Naive thymus-derived CD8-positive, alpha-beta T cell (primary cell): Measurements from ENCODE around the gene ZNG1F. TPM values are rescaled to one million over a fixed set of nuclear protein-coding genes. Genes with fewer than 3 reads are reported as not detected.
"Not testable (repeated sequence)": the region's sequence is repeated elsewhere in the genome, so short reads cannot be mapped to it uniquely, and the experiment has no call there.

Experiments
- ATAC-seq, 2 donors: fragments of 150-1000 bp; cut with Tn5 transposase in 1 of 2; sonication (Bioruptor Pico), chemical (Tn5 transposase) in 1 of 2; 1 replicate in 1 of 2; 2 replicates in 1 of 2; pipeline ENCODE4 v1.10.0; 2021; ENCODE audit warnings: mild to moderate bottlenecking in 2 of 2, moderate library complexity in 2 of 2
- POLR2A ChIA-PET: fragments of 350-600 bp; sonication (Branson Sonifier 250); formaldehyde crosslinking; loops from one replicate; lab custom pipeline; 2021; ENCODE audit warnings: antibody characterized with exemption; lab: Charles Lee
- DNase-seq, 10 donors: peaks; one replicate each; pipeline versions ENCODE4 v3.0.0 to v3.0.0-alpha.2; 2020 to 2022
- H3K27ac Mint-ChIP-seq, 10 donors: one replicate each; pipeline ENCODE4 v1.8.0; 2020 to 2022; ENCODE audit warnings: mild to moderate bottlenecking in 10 of 10, mixed read lengths in 10 of 10, moderate library complexity in 4 of 10, inconsistent platforms in 1 of 10
- H3K27me3 Mint-ChIP-seq, 5 donors: one replicate each; pipeline ENCODE4 v1.8.0; 2021 to 2022; ENCODE audit warnings: mixed read lengths in 5 of 5
- H3K36me3 Mint-ChIP-seq, 3 donors: one replicate each; pipeline ENCODE4 v1.8.0; 2020 to 2022; ENCODE audit warnings: mixed read lengths in 3 of 3, mild to moderate bottlenecking in 2 of 3, inconsistent platforms in 1 of 3
- H3K4me1 Mint-ChIP-seq, 4 donors: one replicate each; pipeline ENCODE4 v1.8.0; 2021 to 2022; ENCODE audit warnings: mixed read lengths in 4 of 4
- H3K4me3 Mint-ChIP-seq, 10 donors: one replicate each; pipeline ENCODE4 v1.8.0; 2020 to 2022; ENCODE audit warnings: mild to moderate bottlenecking in 10 of 10, mixed read lengths in 10 of 10, moderate library complexity in 6 of 10, inconsistent platforms in 1 of 10
- H3K9me3 Mint-ChIP-seq, 9 donors: one replicate each; pipeline ENCODE4 v1.8.0; 2020 to 2022; ENCODE audit warnings: mixed read lengths in 9 of 9, mild to moderate bottlenecking in 3 of 9, inconsistent platforms in 1 of 9, moderate library complexity in 1 of 9
- polyA plus RNA-seq, 3 donors: library from polyadenylated mRNA; unstranded; fragments of 300-500 nt; fragmentation: Illumina TruSeq; gene quantifications; one replicate each; pipeline ENCODE4 v1.2.3, GENCODE V29; 2021
- total RNA-seq, 8 experiments: library from RNA in 2 of 8; stranded (reverse) in 2 of 8; gene quantifications; one replicate each; pipeline ENCODE4 v1.2.3 and lab custom pipeline; 2021 to 2026

ZNG1F gene
- 10 to 100 TPM; 18.6 to 23.3 TPM for total RNA-seq
- polyA plus RNA-seq: 1 to 10 TPM; 2.5 to 3.2 (median 3.0) TPM
- 1.5 to 8.5 (median 6.1) reads per million in 6 experiments for total RNA-seq (lab: John Stamatoyannopoulos, UW)

DNA sequence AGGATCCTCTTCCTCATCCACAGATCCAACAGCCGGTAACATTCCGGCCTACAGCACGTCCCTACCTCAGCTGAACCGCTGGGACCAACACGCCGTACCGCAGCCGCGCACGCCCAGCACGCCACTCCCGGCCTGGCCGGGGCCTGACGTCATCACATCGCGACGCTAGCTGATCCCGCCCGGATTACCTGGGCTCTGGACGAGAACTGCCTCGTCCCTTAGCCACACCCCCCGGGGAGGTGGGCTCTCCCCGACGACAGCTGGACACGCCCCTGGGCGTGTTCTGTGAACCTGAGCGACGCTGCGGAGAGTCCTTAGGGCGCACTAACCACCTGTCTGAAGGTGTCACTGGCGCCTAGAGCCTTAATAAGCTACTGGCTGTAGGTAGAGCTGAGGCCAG, at the start of gene ZNG1F:
ZNG1F (minus strand) TSS at position 101 of the 400 bp plus-strand sequence; CDS start at position 42, 59 bp downstream.
- DNase-seq, H3K4me1 Mint-ChIP-seq, H3K27me3 Mint-ChIP-seq, POLR2A ChIA-PET, ATAC-seq, H3K27ac Mint-ChIP-seq, H3K36me3 Mint-ChIP-seq, H3K4me3 Mint-ChIP-seq, H3K9me3 Mint-ChIP-seq: not testable (repeated sequence)

DNA sequence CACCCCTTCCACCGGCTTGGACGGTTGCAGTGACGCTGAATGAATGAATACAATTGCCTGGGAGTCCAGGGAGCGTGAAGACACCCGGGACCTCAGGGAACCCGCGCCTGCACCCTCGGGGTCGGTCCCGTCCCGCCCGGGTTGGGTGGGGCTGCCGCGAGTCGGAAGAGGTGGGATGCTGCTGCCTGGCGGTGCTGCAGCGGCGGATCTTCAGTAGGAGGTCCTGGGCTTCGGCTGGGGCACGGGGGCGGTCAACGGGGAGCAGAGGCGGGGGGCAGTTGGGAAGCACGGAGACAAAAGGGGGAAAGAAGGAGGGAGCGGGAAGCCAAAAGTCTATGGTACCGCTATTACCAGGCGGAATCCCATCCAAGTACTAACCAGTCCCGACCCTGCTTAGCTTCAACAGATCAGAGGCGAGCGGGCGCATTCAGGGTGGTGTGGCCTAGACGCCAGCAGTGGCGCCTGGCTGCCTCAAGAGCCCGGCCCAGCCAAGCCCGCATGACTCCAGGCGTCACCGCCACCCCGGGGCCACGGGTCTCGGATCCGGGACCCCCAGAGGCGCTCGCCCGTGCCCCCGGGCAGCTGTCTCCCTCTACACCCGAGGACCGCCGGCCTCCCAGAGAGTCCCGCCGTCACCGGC, 48.1 kb upstream of the ZNG1F start:
- POLR2A ChIA-PET, H3K36me3 Mint-ChIP-seq, ATAC-seq, H3K4me1 Mint-ChIP-seq, H3K27ac Mint-ChIP-seq, H3K27me3 Mint-ChIP-seq, H3K4me3 Mint-ChIP-seq: not testable (repeated sequence)
- peaks cover 0 to 36% (median 18%) of the 10 kb centered on the region in 9 donors for H3K9me3 Mint-ChIP-seq
- DNase-seq: peak in 5 of 10 donors; percentile 10 to 47 (median 29)

DNA sequence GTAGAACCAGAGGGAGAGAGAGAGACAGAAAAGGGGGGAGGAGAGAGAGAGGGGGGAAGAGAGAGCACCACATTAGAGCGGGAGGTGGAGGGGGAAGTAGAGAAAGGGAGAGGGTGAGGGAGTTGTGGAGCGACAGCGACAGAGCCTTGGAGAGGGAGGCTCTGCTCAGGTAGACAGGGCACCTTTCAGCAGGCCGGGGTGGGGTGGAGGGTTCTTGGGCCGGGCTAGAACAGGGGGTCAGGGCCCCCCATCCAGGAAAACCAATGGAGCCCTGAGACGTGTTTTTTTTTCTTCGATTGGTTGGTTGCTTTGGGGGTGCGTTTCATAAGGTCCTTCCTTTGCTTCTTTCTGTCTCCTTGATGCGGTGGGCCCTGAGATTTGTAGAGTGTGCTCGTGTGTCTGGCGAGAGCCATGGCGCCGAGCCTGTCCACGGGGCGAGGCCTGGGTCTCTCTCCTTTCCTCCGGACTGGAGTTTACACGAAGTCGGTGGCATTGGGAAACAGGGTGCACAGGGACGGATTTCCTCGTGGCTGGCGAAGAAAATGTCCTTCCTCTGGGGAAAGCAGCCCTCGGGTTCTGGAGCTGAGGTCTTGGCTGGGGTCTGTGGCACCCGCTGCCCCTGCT, 47.5 kb upstream of the ZNG1F start:
- H3K4me3 Mint-ChIP-seq, H3K36me3 Mint-ChIP-seq, H3K27ac Mint-ChIP-seq, POLR2A ChIA-PET, ATAC-seq, DNase-seq, H3K4me1 Mint-ChIP-seq, H3K27me3 Mint-ChIP-seq: not testable (repeated sequence)
- H3K9me3 Mint-ChIP-seq: peaks cover 0 to 36% (median 18%) of the 10 kb centered on the region in 9 donors

DNA sequence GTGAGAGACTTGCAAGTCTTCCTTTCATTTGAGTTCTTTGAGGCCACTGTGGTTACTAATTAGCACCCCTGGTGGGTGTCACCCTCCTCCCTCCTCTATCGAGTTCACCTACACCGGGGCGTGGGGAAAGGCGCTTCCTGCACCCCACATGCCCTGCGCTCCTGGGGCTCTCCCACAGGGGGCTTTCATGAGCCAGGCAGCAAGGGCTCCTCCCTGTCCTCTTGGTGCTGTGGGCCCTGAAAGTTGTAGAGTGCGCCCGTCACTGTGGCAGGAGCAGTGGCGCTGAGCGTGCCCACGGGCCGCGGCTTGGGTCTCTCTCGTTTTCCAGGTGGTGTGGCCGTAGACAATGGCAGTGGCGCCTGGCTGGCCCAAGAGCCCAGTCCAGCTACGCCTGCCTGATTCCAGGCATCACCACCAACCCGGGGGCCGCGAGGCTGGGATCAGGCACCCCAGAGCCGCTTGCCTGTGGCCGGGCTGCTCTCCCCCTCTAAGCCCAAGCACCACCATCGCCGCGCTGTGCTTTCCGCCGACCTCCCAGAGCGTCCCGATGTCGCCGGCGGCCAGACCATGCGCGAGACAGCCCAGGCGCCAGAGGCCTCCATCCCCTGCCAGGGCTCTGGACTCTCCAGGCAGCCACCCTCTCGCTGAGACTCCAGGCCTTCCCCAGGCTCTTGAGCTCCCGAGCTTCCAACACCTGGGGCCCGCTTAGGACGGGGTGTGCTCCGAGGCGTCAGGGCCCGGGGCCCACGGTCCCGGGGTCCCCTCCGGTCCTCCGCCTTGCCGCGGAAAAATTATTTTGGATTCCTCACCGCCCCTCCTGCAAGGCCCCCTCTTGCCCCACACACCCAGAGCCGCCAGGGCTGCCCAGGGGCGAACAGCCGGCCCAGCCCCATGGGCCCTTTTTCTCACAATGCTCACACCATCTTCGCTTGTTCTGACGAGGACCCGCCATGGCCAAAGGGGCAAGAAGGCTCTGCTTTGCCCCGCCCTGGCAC, 46.0 kb upstream of the ZNG1F start:
- H3K9me3 Mint-ChIP-seq: peaks cover 0 to 27% (median 14%) of the 10 kb centered on the region in 9 donors
- peak; percentile 72 to 90 for ATAC-seq
- H3K4me3 Mint-ChIP-seq: peak overlapping the region in 5 of 10 donors; percentile 5 to 68 (median 47)
- peak overlapping the region in 1 of 10 donors; percentile 37 for H3K27ac Mint-ChIP-seq
- H3K4me1 Mint-ChIP-seq, H3K36me3 Mint-ChIP-seq, POLR2A ChIA-PET, H3K27me3 Mint-ChIP-seq: not testable (repeated sequence)
- DNase-seq: peak in 7 of 10 donors; percentile 10 to 68 (median 34)

DNA sequence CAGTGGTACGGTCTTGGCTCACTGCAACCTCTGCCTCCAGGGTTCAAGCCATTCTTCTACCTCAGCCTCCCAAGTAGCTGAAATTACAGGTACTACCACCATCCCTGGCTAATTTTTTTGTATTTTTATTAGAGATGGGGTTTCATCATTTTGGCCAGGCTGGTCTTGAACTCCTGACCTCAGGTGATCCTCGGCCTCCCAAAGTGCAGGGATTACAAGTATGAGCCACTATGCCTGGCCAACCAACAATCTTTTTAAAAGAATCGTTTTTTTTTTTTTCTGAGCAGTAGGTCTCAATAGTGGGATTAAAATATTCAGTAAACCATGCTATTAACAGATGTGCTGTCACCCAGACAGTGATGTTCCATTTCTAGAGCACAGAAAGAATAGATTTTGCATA, 45.1 kb upstream of the ZNG1F start:
- H3K36me3 Mint-ChIP-seq, H3K27me3 Mint-ChIP-seq, POLR2A ChIA-PET, H3K4me1 Mint-ChIP-seq, H3K27ac Mint-ChIP-seq, H3K4me3 Mint-ChIP-seq, ATAC-seq, DNase-seq: not testable (repeated sequence)
- H3K9me3 Mint-ChIP-seq: peaks cover 0 to 23% (median 13%) of the 10 kb centered on the region in 9 donors

DNA sequence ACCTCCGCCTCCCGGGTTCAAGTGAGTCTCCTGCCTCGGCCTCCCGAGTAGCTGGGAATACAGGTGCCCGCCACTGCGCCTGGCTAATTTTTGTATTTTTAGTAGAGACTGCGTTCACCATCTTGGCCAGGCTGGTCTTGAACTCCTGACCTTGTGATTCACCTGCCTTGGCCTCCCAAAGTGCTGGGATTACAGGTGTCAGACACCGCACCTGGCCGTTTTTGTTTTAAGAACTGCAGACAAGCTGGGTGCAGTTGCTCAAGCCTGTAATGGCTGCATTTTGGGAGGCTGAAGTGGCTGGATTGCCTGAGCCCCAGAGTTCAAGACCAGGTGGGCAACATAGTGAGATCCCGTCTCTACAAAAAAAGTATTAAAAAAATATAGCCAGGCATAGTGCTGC, 43.2 kb upstream of the ZNG1F start:
- H3K4me3 Mint-ChIP-seq, ATAC-seq, POLR2A ChIA-PET, H3K36me3 Mint-ChIP-seq, DNase-seq, H3K27ac Mint-ChIP-seq, H3K4me1 Mint-ChIP-seq, H3K27me3 Mint-ChIP-seq: not testable (repeated sequence)
- peaks cover 0 to 19% (median 8%) of the 10 kb centered on the region in 9 donors for H3K9me3 Mint-ChIP-seq

DNA sequence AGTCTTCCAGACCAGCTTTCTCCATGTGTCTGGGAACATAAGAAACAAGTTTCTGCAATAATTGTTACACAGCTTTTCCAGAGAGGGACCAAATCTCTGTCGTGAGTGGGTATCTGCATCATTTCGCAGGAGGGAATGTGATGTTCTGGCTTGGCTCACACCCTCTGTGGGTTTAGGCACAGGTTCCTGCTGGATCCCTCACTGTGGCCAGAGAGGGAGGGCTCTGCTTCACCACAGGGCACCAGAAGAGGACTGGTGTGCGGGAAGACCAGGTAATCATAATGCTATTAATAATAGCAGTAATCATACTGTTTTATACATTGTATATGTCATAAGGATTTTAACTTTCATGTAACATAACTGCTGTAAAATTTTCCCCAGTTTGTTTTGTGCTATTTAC, 41.3 kb upstream of the ZNG1F start:
- POLR2A ChIA-PET, H3K9me3 Mint-ChIP-seq, H3K36me3 Mint-ChIP-seq, ATAC-seq, H3K4me1 Mint-ChIP-seq, DNase-seq, H3K27ac Mint-ChIP-seq, H3K27me3 Mint-ChIP-seq, H3K4me3 Mint-ChIP-seq: not testable (repeated sequence)

DNA sequence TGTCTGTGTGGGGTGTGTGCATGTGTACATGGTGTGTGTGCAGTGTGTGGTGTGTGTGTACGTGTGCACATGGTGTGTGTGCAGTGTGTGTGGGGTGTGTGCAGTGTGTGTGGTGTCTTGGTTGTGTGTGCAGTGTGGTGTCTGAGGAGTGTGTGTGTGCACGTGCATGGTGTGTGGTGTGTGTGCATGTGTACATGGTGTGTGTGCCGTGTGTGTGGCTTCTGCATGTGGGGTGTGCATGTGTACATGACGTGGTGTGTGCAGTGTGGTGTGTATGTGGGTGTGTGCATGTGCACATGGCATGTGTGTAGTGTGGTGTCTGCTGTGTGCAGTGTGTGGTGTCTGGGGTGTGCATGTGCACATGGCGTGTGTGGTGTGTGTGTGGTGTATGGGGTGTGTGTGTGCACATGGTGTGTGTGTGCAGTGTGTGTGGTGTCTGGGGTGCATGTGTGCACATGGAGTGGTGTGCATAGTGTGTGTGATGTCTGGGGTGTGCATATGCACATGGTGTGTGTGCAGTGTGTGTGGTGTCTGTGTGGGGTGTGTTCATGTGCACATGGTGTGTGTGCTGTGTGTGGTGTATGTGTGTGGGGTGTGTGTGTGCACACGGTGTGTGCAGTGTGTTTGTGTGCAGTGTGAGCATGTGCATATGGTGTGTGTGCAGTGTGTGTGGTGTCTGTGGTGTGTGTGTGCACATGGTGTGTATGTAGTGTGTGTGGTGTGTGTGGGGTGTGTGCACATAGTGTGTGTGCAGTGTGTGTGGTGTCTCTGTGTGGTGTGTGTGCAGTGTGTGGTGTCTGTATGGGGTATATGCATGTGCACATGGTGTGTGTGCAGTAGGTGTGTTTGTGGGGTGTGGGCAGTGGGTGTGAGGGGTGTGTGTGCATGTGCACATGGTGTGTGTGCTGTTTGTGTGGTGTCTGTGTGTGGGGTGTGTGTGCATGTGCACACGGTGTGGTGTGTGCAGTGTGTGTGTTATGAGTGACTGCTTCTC, 40.6 kb upstream of the ZNG1F start:
- no peak overlapping the region for H3K27ac Mint-ChIP-seq
- peaks cover 0 to 2% (median 0%) of the 10 kb centered on the region in 5 donors for H3K27me3 Mint-ChIP-seq
- H3K4me3 Mint-ChIP-seq: no peak overlapping the region
- H3K9me3 Mint-ChIP-seq: peaks cover 0 to 4% (median 0%) of the 10 kb centered on the region in 9 donors
- DNase-seq (peak in 2 of 10 donors; percentile 7 to 55), ATAC-seq (peak in 1 of 2 donors; percentile 35)
- H3K4me1 Mint-ChIP-seq: peaks cover 0 to under 1% (median under 1%) of the 10 kb centered on the region in 4 donors
- H3K36me3 Mint-ChIP-seq: no peaks in the 10 kb centered on the region
- POLR2A ChIA-PET: no interaction called here

DNA sequence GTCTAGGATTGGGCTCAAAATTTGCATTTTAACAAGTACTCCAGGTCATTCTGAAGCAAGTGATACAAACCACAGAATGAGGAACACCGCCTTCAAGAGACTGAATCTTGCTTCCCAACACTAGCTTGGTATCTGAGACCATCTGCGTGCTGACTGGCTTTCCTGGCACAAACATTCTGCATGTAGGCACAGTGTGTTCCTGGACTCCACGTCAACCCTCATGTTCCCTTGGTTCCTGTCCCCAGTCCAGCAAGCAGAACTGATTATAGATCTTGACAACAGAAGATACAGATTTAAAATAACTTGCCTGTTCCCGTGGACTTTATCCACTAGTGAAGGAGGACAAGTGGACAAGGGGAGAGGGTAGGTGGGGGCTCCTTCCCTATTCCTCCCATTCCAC, 30.7 kb upstream of the ZNG1F start:
- H3K4me1 Mint-ChIP-seq, ATAC-seq, DNase-seq, H3K27me3 Mint-ChIP-seq, H3K4me3 Mint-ChIP-seq, H3K36me3 Mint-ChIP-seq, POLR2A ChIA-PET, H3K9me3 Mint-ChIP-seq, H3K27ac Mint-ChIP-seq: not testable (repeated sequence)

DNA sequence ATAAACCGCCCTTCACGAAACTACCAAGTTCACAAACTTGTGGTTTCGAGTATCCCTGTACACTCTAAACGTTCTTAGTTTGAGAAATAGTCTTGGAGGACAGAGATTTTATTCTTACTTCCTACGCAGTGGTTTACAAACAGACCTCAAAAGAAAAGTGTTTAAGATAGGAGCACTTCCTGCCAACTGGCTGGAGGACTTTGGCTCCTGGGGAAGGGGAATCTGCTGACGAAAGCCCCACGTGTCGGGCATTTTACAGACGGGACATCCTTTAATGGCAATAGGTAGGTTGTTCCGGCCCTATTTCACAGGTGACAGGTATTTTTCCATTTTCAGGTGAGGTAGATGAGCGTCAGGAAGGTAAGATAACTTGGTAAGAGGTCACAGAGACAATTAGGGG, 678 bp downstream of the ZNG1F start:
- H3K27ac Mint-ChIP-seq, POLR2A ChIA-PET, H3K27me3 Mint-ChIP-seq, ATAC-seq, H3K4me3 Mint-ChIP-seq, DNase-seq, H3K9me3 Mint-ChIP-seq, H3K4me1 Mint-ChIP-seq, H3K36me3 Mint-ChIP-seq: not testable (repeated sequence)

DNA sequence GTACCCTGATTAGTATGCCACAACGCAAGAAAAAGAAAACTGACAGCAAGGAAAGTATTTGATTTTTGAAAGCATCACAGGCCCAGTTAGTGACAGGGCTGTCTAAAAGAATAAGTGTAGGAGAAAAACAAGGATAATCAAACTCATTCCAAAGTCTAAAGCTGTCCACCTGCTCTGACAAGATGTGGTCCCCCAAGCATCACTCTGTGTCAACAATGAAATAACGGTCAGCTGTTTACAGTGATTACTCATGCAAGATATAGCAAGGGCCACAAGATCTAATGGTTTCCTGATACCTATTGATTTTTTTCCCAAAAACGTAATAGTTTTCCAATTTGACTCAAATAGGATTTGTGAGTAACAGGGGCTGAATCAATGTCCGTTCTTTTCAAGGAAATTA, 14.1 kb downstream of the ZNG1F start:
- ATAC-seq, DNase-seq, H3K36me3 Mint-ChIP-seq, H3K27me3 Mint-ChIP-seq, POLR2A ChIA-PET, H3K27ac Mint-ChIP-seq, H3K4me1 Mint-ChIP-seq, H3K4me3 Mint-ChIP-seq, H3K9me3 Mint-ChIP-seq: not testable (repeated sequence)

DNA sequence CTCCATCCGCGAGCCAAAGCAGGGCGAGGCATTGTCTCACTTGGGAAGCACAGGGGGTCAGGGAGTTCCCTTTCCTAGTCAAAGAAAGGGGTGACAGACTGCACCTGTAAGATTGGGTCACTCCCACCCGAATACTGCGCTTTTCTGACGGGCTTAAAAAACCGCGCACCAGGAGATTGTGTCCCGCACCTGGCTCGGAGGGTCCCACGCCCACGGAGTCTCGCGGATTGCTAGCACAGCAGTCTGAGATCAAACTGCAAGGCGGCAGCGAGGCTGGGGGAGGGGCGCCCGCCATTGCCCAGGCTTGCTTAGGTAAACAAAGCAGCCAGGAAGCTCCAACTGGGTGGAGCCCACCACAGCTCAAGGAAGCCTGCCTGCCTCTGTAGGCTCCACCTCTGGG, 39.0 kb downstream of the ZNG1F start:
- H3K9me3 Mint-ChIP-seq, DNase-seq, H3K27me3 Mint-ChIP-seq, H3K4me1 Mint-ChIP-seq, POLR2A ChIA-PET, H3K36me3 Mint-ChIP-seq, H3K27ac Mint-ChIP-seq, ATAC-seq, H3K4me3 Mint-ChIP-seq: not testable (repeated sequence)
